Thyroid gland (tissue), 4 donors: ENCODE measurements around the gene UBTF. TPM values are rescaled to one million over a fixed set of nuclear protein-coding genes. Genes with fewer than 3 reads are reported as not detected.
A peak's percentile ranks its signal among the peaks of the same experiment; 100 is the strongest.
"Not testable (repeated sequence)": the region's sequence is repeated elsewhere in the genome, so short reads cannot be mapped to it uniquely, and the experiment has no call there.

Experiments
- DNase-seq, 2 donors: peaks; one replicate each; pipeline ENCODE4 v3.0.0-alpha.2; 2019
- H3K27ac ChIP-seq, 3 donors: fragments of 200-600 bp; sonication (generic); 1 replicate in 2 of 3; 2 replicates in 1 of 3; pipeline ENCODE4 v1.5.1; 2016 to 2019; ENCODE audit warnings: mild to moderate bottlenecking in 1 of 3, moderate library complexity in 1 of 3
- H3K27me3 ChIP-seq: fragments of 200-600 bp; sonication (generic); one replicate; pipeline ENCODE4 v1.5.1; 2019
- H3K36me3 ChIP-seq, 2 donors: fragments of 200-600 bp; sonication (generic); one replicate each; pipeline ENCODE4 v1.5.1; 2016 to 2019
- H3K4me1 ChIP-seq, 2 donors: fragments of 200-600 bp; sonication (generic); one replicate each; pipeline ENCODE4 v1.5.1; 2017 to 2019
- H3K4me3 ChIP-seq, 3 donors: fragments of 200-600 bp; sonication (generic); replicated peaks in 1 of 3; 1 replicate in 2 of 3; 2 replicates in 1 of 3; pipeline ENCODE4 v1.5.1; 2016; ENCODE audit warnings: mild to moderate bottlenecking in 1 of 3
- H3K9me3 ChIP-seq: fragments of 200-600 bp; sonication (generic); one replicate; pipeline ENCODE4 v1.5.1; 2017
- POLR2A ChIP-seq, 2 donors: fragments of 450-650 bp; IDR thresholded peaks; one replicate each; pipeline ENCODE4 v1.6.1; 2017; ENCODE audit warnings: antibody characterized with exemption in 2 of 2, mild to moderate bottlenecking in 2 of 2, moderate library complexity in 1 of 2
- WGBS, 2 donors: methylation state at CpG; one replicate each; pipeline ENCODE4 v1.1.5; 2017; 5-methylcytosine and 5-hydroxymethylcytosine counted together
- intact Hi-C: fragments of 100-400 bp; cut with DNase I; formaldehyde crosslinking; loops from one replicate; pipeline ENCODE4 v1.15.1; 2023
- total RNA-seq, 4 donors: library from RNA; depleted of rRNA; stranded (reverse); fragments of >200 nt; gene quantifications; one replicate each; pipeline ENCODE4 v1.2.3, GENCODE V29; 2016
- TF ChIP-seq, protein P1 (sequence below), 6 experiments: fragments of 200-600 bp in 3 of 6; fragments of 450-650 bp in 3 of 6; sonication (generic) in 3 of 6; IDR thresholded peaks; one replicate each; pipeline ENCODE4 v1.5.1; 2016 to 2019; ENCODE audit warnings: antibody characterized with exemption in 6 of 6, mild to moderate bottlenecking in 2 of 6, inconsistent platforms in 1 of 6, moderate library complexity in 1 of 6

The UBTF gene
- total RNA-seq, 4 donors from 2014 or later: 63.6 to 97.4 (median 89.5) TPM

DNA sequence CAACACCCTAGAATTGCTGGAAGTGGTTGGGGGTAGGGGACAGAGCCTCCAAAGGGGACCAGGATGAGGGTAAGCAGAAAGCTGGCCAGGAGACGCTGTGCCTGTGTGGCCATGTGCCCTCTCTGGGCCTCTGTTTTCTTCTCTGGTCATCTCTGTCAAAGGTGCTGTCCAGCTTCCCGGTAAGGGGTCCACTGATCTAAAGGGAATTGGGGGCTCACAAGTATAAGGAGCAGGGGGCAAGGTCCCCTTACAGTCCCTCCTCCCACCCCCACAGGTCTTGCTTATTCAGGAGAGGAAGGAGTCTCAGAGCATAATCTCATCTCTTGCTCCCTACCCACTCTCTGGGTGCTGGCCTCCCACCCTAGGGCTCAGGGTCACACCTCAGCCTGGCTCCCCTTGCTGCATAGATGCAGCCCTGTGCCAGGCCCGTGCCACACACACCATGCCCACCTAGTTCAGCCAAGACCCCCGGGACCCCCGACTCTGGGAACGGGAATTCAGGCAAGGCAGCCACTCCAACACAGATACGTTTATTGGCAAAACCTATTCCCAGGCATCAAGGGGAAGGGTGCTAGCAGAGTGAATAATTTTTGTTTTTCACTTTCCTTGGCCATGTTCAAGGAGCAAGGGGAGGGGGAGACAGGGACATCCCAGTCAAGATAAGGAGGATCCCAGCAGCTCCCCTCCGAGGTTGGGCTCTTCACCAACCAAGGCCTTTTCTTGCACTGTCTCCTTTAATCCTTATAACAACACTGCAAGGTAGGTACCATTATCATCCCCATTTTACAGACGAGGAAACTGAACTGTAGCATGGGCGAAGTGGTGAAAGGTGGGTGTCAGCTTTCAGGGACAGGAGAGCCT, 28.6 kb upstream of the UBTF start:
- Histone ChIP-seq H3K36me3 (no peaks in the 10 kb centered on the region), H3K9me3 (no peaks in the 10 kb centered on the region), H3K4me1 (peaks cover 0 to 11% of the 10 kb centered on the region in 2 donors), H3K27me3 (no peaks in the 10 kb centered on the region), H3K27ac (no peak overlapping the region), H3K4me3 (no peak overlapping the region)
- no peak for TF ChIP-seq POLR2A (IDR thresholded peaks at IDR 0.05)
- TF ChIP-seq, protein P1, sequence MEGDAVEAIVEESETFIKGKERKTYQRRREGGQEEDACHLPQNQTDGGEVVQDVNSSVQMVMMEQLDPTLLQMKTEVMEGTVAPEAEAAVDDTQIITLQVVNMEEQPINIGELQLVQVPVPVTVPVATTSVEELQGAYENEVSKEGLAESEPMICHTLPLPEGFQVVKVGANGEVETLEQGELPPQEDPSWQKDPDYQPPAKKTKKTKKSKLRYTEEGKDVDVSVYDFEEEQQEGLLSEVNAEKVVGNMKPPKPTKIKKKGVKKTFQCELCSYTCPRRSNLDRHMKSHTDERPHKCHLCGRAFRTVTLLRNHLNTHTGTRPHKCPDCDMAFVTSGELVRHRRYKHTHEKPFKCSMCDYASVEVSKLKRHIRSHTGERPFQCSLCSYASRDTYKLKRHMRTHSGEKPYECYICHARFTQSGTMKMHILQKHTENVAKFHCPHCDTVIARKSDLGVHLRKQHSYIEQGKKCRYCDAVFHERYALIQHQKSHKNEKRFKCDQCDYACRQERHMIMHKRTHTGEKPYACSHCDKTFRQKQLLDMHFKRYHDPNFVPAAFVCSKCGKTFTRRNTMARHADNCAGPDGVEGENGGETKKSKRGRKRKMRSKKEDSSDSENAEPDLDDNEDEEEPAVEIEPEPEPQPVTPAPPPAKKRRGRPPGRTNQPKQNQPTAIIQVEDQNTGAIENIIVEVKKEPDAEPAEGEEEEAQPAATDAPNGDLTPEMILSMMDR (IDR thresholded peaks at IDR 0.05): no peak
- DNase-seq: no peak
- intact Hi-C loops: no loop called here
- 82 to 89% methylated on average over 10 of the region's 10 CpGs for WGBS, 2 donors

DNA sequence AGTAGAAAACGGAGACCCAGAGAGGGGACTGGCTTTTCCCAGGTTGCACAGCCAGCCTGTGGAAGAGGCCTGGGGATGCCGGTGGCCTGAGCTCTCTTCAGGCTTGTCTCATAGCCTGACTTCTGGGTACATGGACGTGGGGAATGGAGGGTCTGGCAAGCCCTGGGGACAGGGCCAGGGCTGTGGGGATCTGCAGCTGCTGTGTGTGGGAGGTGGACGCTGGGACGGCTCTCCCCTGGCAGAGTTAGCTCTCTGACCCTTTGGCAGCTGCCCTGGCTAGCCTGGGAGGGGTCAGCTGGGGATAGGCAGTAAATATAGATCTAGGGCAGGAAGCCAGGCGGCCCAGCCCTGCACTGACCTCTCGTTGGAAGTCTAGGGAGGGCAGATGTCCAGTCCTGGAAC, 28.0 kb upstream of the UBTF start:
- Histone ChIP-seq H3K4me3 (no peak overlapping the region), H3K27ac (peak overlapping the region in 1 of 3 donors; percentile 50), H3K36me3 (no peaks in the 10 kb centered on the region), H3K27me3 (no peaks in the 10 kb centered on the region), H3K9me3 (no peaks in the 10 kb centered on the region), H3K4me1 (peaks cover 0 to 11% of the 10 kb centered on the region in 2 donors)
- WGBS, 2 donors: 61 to 64% methylated on average over 4 to 7 of the region's 7 CpGs
- peak in 1 of 2 donors; percentile 31 for DNase-seq
- intact Hi-C loops: no loop called here
- TF ChIP-seq, protein P1 (IDR thresholded peaks at IDR 0.05): no peak
- no peak for TF ChIP-seq POLR2A (IDR thresholded peaks at IDR 0.05)

DNA sequence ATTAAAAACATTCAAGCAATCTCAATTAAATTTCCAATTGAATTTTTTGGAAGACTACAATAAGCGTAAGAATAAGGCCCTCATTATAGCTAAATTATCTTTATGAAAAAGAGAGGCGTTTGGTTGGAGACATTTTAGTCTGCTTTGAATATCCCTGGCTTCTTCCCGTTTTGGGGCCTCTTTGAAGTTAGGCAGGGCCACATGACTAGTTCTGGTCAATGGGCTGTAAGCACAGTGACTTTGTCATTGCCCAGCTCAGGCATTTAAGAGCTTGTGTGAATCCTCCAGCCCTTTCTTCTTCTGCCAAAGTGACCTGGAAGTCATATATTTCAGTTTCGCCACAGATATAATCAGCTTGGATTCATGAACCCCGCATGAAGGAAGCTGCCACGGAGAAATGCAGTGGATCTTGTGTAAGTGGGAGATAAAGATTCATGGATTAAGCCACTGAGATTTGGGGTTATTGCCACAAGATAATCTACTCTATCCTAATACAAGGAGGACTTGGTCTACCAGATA, 21.7 kb upstream of the UBTF start:
- no peaks in the 10 kb centered on the region for H3K27me3 ChIP-seq
- no peaks in the 10 kb centered on the region for H3K4me1 ChIP-seq
- TF ChIP-seq, protein P1 (IDR thresholded peaks at IDR 0.05): no peak
- no peak for TF ChIP-seq POLR2A (IDR thresholded peaks at IDR 0.05)
- H3K9me3 ChIP-seq: no peaks in the 10 kb centered on the region
- no peak overlapping the region for H3K27ac ChIP-seq
- H3K4me3 ChIP-seq: no peak overlapping the region
- WGBS, 2 donors: 76 to 86% methylated on average over 6 of the region's 6 CpGs
- no peak for DNase-seq
- H3K36me3 ChIP-seq: no peaks in the 10 kb centered on the region
- intact Hi-C loops: no loop called here

DNA sequence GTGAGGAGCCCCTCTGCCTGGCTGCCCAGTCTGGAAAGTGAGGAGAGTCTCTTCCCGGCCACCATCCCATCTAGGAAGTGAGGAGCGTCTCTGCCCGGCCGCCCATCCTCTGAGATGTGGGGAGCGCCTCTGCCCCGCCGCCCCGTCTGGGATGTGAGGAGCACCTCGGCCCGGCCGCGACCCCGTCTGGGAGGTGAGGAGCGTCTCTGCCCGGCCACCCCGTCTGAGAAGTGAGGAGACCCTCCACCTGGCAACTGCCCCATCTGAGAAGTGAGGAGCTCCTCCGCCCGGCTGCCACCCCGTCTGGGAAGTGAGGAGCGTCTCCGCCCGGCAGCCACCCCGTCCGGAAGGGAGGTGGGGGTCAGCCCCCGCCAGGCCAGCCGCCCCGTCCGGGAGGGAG, 18.4 kb upstream of the UBTF start:
- DNase-seq, H3K36me3 ChIP-seq, intact Hi-C loops, H3K27ac ChIP-seq, H3K4me3 ChIP-seq, H3K27me3 ChIP-seq, H3K9me3 ChIP-seq: not testable (repeated sequence)
- peaks cover 11 to 15% of the 10 kb centered on the region in 2 donors for H3K4me1 ChIP-seq
- WGBS, 2 donors: 88 to 100% methylated on average over 3 to 13 of the region's 28 CpGs

DNA sequence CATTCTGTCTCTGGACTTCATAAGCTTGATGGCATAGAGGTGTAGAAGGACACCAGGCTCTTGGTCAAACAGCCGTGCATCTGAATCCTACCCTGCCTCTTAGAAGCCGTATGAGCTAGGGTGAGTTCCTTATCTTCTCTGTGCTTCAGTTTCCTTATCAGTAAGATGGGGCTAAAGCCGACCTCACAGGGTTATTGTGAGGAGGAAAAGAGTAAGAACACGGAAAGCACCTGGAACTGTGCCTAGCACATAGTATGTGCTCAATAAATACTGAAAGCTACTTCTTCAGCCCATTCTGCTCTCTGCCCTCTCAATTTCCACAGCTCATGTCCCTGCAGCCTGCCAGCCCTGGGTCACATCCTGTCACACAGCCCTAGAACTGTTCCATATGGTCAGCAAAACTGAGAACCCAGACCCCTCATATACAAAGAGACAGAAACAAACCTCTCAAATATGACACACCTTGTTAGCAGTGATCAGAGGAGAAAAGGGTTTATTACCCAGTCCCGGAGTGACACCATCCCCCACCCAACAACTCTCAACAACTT, 17.0 kb upstream of the UBTF start:
- intact Hi-C loops: no loop called here
- Histone ChIP-seq H3K4me3 (no peak overlapping the region), H3K27ac (no peak overlapping the region), H3K27me3 (no peaks in the 10 kb centered on the region), H3K36me3 (no peaks in the 10 kb centered on the region), H3K9me3 (no peaks in the 10 kb centered on the region), H3K4me1 (peaks cover 11 to 15% of the 10 kb centered on the region in 2 donors)
- WGBS, 2 donors: 77 to 80% methylated on average over 5 of the region's 5 CpGs
- TF ChIP-seq POLR2A (IDR thresholded peaks at IDR 0.05): no peak
- TF ChIP-seq, protein P1 (IDR thresholded peaks at IDR 0.05): no peak
- no peak for DNase-seq
